C4-2B (cell line): ENCODE data around the gene C1QL4.
A peak's percentile ranks its signal among the peaks of the same experiment; 100 is the strongest.
"Not testable (repeated sequence)": the region's sequence is repeated elsewhere in the genome, so short reads cannot be mapped to it uniquely, and the experiment has no call there.

Source experiments
- H3K27ac ChIP-seq: fragments of 450-650 bp; 2 replicates; pipeline ENCODE4 v1.5.1; 2017
- CTCF ChIP-seq: fragments of 450-650 bp; conservative IDR thresholded peaks from 2 replicates; pipeline ENCODE4 v1.5.1; 2017; ENCODE audit warnings: mild to moderate bottlenecking
- ZFX ChIP-seq: fragments of 450-650 bp; IDR thresholded peaks from 2 replicates; pipeline ENCODE4 v1.6.1; 2017

Gene C1QL4

GRCh38 chr12:49288412-49288853, 48.6 kb downstream of the C1QL4 start:
- no peak overlapping the region for H3K27ac ChIP-seq
- TF ChIP-seq ZFX: no peak
- peak; percentile 92 for TF ChIP-seq CTCF

DNA sequence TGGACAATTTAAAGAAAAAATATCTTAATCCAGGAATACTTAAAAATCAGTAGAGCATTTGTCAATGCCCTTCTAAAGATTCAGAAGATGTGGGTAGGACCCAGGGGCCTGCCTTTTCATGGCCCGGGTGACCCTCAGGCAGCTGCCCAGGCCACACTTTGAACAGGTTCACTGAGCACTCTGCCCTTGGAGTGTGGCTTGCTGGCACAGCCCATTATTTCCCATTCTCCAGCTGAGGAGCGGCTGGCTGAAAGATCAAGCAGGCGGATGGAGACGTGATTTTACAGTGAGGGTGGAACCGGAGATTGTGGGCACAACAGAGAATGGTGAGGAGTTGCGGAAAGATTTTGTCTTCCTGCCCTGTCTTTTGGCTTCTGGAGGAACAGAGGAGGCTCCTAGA, 49.1 kb downstream of the C1QL4 start:
- TF ChIP-seq CTCF (no peak), ZFX (no peak)
- no peak overlapping the region for H3K27ac ChIP-seq

- TF ChIP-seq CTCF: no peak
- no peak for TF ChIP-seq ZFX
- H3K27ac ChIP-seq: no peak overlapping the region
Observed at GRCh38 chr12:49284672-49285071, 52.3 kb downstream of the C1QL4 start.

DNA sequence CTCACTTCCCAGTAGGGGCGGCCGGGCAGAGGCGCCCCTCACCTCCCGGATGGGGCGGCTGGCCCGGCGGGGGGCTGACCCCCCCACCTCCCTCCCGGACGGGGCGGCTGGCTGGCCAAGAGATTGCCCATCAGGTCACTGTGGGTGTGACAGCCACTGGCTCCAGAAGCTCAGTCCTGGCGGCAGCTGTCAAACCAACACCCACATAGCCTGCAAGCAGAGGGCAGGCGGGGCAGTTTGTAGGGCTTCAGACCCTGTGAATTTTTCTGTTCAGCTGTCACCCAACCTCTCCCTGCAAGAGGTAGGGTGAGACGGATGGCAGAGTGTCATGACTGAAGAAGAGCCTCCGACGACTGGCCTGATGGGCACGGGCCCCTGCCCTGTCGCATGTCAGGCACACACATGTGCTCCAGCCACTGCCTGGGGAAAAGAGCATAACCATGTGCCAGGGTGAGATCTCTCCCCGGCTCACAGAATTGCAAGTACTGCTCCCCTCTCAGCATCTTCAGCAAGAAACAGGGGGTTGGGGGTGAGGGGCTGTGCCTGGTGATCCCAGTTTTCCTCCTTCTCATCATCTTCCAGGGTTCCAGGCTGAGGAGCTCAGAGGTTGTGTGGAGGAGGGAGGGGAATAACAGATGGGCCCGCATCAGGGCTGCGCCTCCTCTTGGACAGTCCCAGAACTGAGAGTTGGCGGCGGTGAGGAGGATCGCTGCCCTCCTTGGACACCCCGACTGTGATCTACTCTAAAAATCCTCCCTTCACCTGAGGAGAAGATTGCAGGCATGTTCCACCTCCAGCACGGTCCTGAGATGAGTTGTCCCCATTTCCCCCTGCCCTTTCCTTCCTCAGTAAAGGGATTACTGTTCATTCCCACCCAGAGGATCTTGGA, 53.2 kb downstream of the C1QL4 start:
- TF ChIP-seq ZFX (no peak), CTCF (no peak)
- no peak overlapping the region for H3K27ac ChIP-seq

- not testable (repeated sequence) for H3K27ac ChIP-seq
Observed at GRCh38 chr12:49282740-49283375, 54.1 kb downstream of the C1QL4 start.
